HEK293T (cell line): ENCODE results near the gene C14orf180.

Experiments used
- BHLHE40 ChIP-seq: fragments of 450-650 bp; IDR thresholded peaks from 2 replicates; pipeline ENCODE4 v1.6.1; 2016; ENCODE audit warnings: mild to moderate bottlenecking, moderate library complexity, borderline replicate concordance
- ELF4 ChIP-seq: fragments of 450-650 bp; IDR thresholded peaks from 2 replicates; pipeline ENCODE4 v1.6.1; 2017; ENCODE audit warnings: antibody characterized with exemption
- FOXA1 ChIP-seq: fragments of 450-650 bp; IDR thresholded peaks from 2 replicates; pipeline ENCODE4 v1.6.1; 2016; ENCODE audit warnings: mild to moderate bottlenecking
- FOXK2 ChIP-seq: fragments of 450-650 bp; IDR thresholded peaks from 2 replicates; pipeline ENCODE4 v1.6.1; 2016; ENCODE audit warnings: mild to moderate bottlenecking
- FOXM1 ChIP-seq: fragments of 450-650 bp; IDR thresholded peaks from 2 replicates; pipeline ENCODE4 v1.6.1; 2017; ENCODE audit warnings: mild to moderate bottlenecking, borderline replicate concordance
- L3MBTL2 ChIP-seq: fragments of 450-650 bp; conservative IDR thresholded peaks from 2 replicates; pipeline ENCODE4 v1.6.1; 2016; ENCODE audit warnings: mild to moderate bottlenecking
- NFRKB ChIP-seq: fragments of 450-650 bp; IDR thresholded peaks from 2 replicates; pipeline ENCODE4 v1.6.1; 2016; ENCODE audit warnings: mild to moderate bottlenecking, moderate library complexity
- SP1 ChIP-seq: fragments of 450-650 bp; IDR thresholded peaks from 2 replicates; pipeline ENCODE4 v1.6.1; 2017
- SUZ12 ChIP-seq: fragments of 450-650 bp; IDR thresholded peaks from 2 replicates; pipeline ENCODE4 v1.6.1; 2016; ENCODE audit warnings: mild to moderate bottlenecking
- TARDBP ChIP-seq: fragments of 450-650 bp; IDR thresholded peaks from 2 replicates; pipeline ENCODE4 v1.6.1; 2016

- TF ChIP-seq SUZ12 (no peak), FOXA1 (no peak), SP1 (no peak), TARDBP (no peak), FOXM1 (no peak), FOXK2 (no peak), BHLHE40 (no peak), NFRKB (no peak), L3MBTL2 (no peak), ELF4 (no peak)
Measured at GRCh38 chr14:104545151-104545941, 34.2 kb upstream of the C14orf180 start.
